HepG2 (cell line): Measurements from ENCODE around the gene TGM4.

ENCODE experiments used
- CTCF ChIP-seq: sonication (generic); formaldehyde crosslinking; IDR thresholded peaks from 2 replicates; pipeline ENCODE4 v1.5.0; 2020; ENCODE audit warnings: mild to moderate bottlenecking, missing genetic modification reagents, moderate library complexity
- GABPA ChIP-seq, 2 experiments: IDR thresholded peaks; 2 replicates each; pipeline ENCODE4 v1.6.1; 2011 to 2016; ENCODE audit warnings: low read depth in 2 of 2, low read length in 1 of 2, missing biosample characterization in 1 of 2, missing genetic modification characterization in 1 of 2
- TAF1 ChIP-seq: sonication (generic); formaldehyde crosslinking; IDR thresholded peaks from 2 replicates; pipeline ENCODE4 v1.4.0; 2020; ENCODE audit warnings: missing genetic modification reagents

GRCh38 chr3:44926172-44926571 lies 51.8 kb downstream of the TGM4 start:
- TF ChIP-seq TAF1 (CRISPR knock-in tag) (no peak), GABPA (IDR thresholded peaks at IDR 0.05; ENCODE audit: low read depth, low read length) (no peak), GABPA (CRISPR knock-in tag; IDR thresholded peaks at IDR 0.05; ENCODE audit: low read depth) (no peak), CTCF (CRISPR knock-in tag) (0 out of 2 replicates have a peak, but pooled peaks have one; percentile 14)
